CD4-positive, alpha-beta memory T cell (primary cell): ENCODE data around the gene CCDC181. TPM values are rescaled to one million over a fixed set of nuclear protein-coding genes. Genes with fewer than 3 reads are reported as not detected.
A peak's percentile ranks its signal among the peaks of the same experiment; 100 is the strongest.

Experiments
- CTCF ChIA-PET: fragments of 350-600 bp; sonication (Branson Sonifier 250); formaldehyde crosslinking; loops from one replicate; lab custom pipeline; 2021; ENCODE audit warnings: inconsistent platforms; ENCODE audit not compliant: partially characterized antibody; lab: Charles Lee
- POLR2A ChIA-PET: fragments of 350-600 bp; sonication (Branson Sonifier 250); formaldehyde crosslinking; loops from one replicate; lab custom pipeline; 2021; ENCODE audit not compliant: partially characterized antibody; lab: Charles Lee
- DNase-seq, 5 donors: peaks; one replicate each; pipeline versions ENCODE4 v3.0.0 to v3.0.0-alpha.2; 2020 to 2022; ENCODE audit warnings: mixed read lengths in 1 of 5
- H3K27ac ChIP-seq: one replicate; pipeline ENCODE4 v1.7.0; 2013; ENCODE audit warnings: low read depth, low read length
- H3K27me3 ChIP-seq: 2 replicates; pipeline ENCODE4 v1.7.0; 2013; ENCODE audit warnings: mild to moderate bottlenecking, low read length, moderate library complexity; ENCODE audit not compliant: insufficient read depth
- H3K36me3 ChIP-seq: 2 replicates; pipeline ENCODE4 v1.7.0; 2013; ENCODE audit warnings: mild to moderate bottlenecking, low read length, moderate library complexity; ENCODE audit not compliant: insufficient read depth
- H3K4me1 ChIP-seq: 2 replicates; pipeline ENCODE4 v1.7.0; 2013; ENCODE audit warnings: mild to moderate bottlenecking, low read length, moderate library complexity; ENCODE audit not compliant: insufficient read depth
- H3K4me3 ChIP-seq, 2 donors: one replicate each; pipeline ENCODE4 v1.7.0; 2013; ENCODE audit warnings: low read length in 2 of 2, mild to moderate bottlenecking in 1 of 2
- H3K9me3 ChIP-seq, 2 donors: one replicate each; pipeline ENCODE4 v1.7.0; 2013; ENCODE audit warnings: low read length in 2 of 2, control low read depth in 1 of 2; ENCODE audit not compliant: control insufficient read depth in 1 of 2
- H3K27ac Mint-ChIP-seq, 7 donors: one replicate each; pipeline ENCODE4 v1.8.0; 2020 to 2021; ENCODE audit warnings: mixed read lengths in 7 of 7, mild to moderate bottlenecking in 6 of 7, inconsistent platforms in 3 of 7, moderate library complexity in 3 of 7
- H3K27me3 Mint-ChIP-seq, 2 donors: one replicate each; pipeline ENCODE4 v1.8.0; 2020 to 2021; ENCODE audit warnings: mixed read lengths in 2 of 2
- H3K36me3 Mint-ChIP-seq, 2 donors: one replicate each; pipeline ENCODE4 v1.8.0; 2020 to 2021; ENCODE audit warnings: mixed read lengths in 2 of 2, inconsistent platforms in 1 of 2, mild to moderate bottlenecking in 1 of 2
- H3K4me1 Mint-ChIP-seq, 4 donors: one replicate each; pipeline ENCODE4 v1.8.0; 2020 to 2021; ENCODE audit warnings: mixed read lengths in 4 of 4, mild to moderate bottlenecking in 1 of 4
- H3K4me3 Mint-ChIP-seq, 8 donors: one replicate each; pipeline ENCODE4 v1.8.0; 2020 to 2021; ENCODE audit warnings: mixed read lengths in 8 of 8, mild to moderate bottlenecking in 7 of 8, moderate library complexity in 6 of 8, inconsistent platforms in 3 of 8
- H3K9me3 Mint-ChIP-seq, 8 donors: one replicate each; pipeline ENCODE4 v1.8.0; 2020 to 2021; ENCODE audit warnings: mixed read lengths in 8 of 8, mild to moderate bottlenecking in 5 of 8, inconsistent platforms in 3 of 8, moderate library complexity in 1 of 8
- intact Hi-C: fragments of 100-400 bp; cut with micrococcal nuclease; formaldehyde crosslinking; loops from one replicate; pipeline ENCODE4 v1.15.1; 2023
- polyA plus RNA-seq, 2 donors: library from polyadenylated mRNA; unstranded; fragments of 300-500 nt; fragmentation: Illumina TruSeq; gene quantifications; one replicate each; pipeline ENCODE4 v1.2.3, GENCODE V29; 2021
- total RNA-seq, 2 experiments: library from RNA; stranded (reverse); gene quantifications; one replicate each; pipeline ENCODE4 v1.2.3, GENCODE V29; 2021

Gene CCDC181
- total and polyA plus RNA-seq, 4 experiments from 2014 or later = 0.17 TPM; not detected in 3

- no peaks in the 10 kb centered on the region for H3K9me3 Mint-ChIP-seq
- Histone ChIP-seq H3K9me3 (no peaks in the 10 kb centered on the region), H3K4me1 (peaks cover 38% of the 10 kb centered on the region), H3K36me3 (peaks cover 7% of the 10 kb centered on the region), H3K27ac (no peak overlapping the region), H3K4me3 (no peak overlapping the region), H3K27me3 (no peaks in the 10 kb centered on the region)
- H3K4me1 Mint-ChIP-seq = peaks cover 13 to 19% (median 14%) of the 10 kb centered on the region in 4 donors
- DNase-seq = peak in 2 of 5 donors; percentile 14 to 21
- peak overlapping the region in 1 of 7 donors; percentile 30 for H3K27ac Mint-ChIP-seq
- H3K4me3 Mint-ChIP-seq = peak overlapping the region in 1 of 8 donors; percentile 68
- peaks cover 28% of the 10 kb centered on the region in 2 donors for H3K36me3 Mint-ChIP-seq
- POLR2A ChIA-PET = no interaction called here
- CTCF ChIA-PET = interaction anchor here (1.0 to 1.3 kb wide), 3 partner anchors 14 to 1028 kb away, joined by 3 read pairs; no protein-coding TSS in a partner anchor
- intact Hi-C loops = no loop called here
- H3K27me3 Mint-ChIP-seq = no peaks in the 10 kb centered on the region
Observed at GRCh38 chr1:169371404-169371803, 55.9 kb downstream of the CCDC181 start.

GRCh38 chr1:169368406-169368769 lies 58.9 kb downstream of the CCDC181 start:
- peak overlapping the region; percentile 96 for H3K4me3 ChIP-seq
- H3K36me3 ChIP-seq = peaks cover 6% of the 10 kb centered on the region
- DNase-seq = peak in 1 of 5 donors; percentile 26
- intact Hi-C loops = loop anchor here (1.0 to 10.0 kb wide), 8 partner anchors 261 to 1654 kb away; partner anchors contain the start of genes ATP1B1, SCYL3, SELL and SFT2D2
- no peak overlapping the region for H3K4me3 Mint-ChIP-seq
- H3K27ac ChIP-seq = peak overlapping the region; percentile 71
- POLR2A ChIA-PET = interaction anchor here (0.8 to 2.0 kb wide), 14 partner anchors 8 to 1433 kb away, joined by 3 to 12 read pairs (median 4); partner anchors contain the start of genes METTL18, SFT2D2 and SLC19A2
- H3K4me1 Mint-ChIP-seq = peaks cover 21 to 25% (median 23%) of the 10 kb centered on the region in 4 donors
- no peak overlapping the region for H3K27ac Mint-ChIP-seq
- peaks cover 0 to 5% (median 0%) of the 10 kb centered on the region in 8 donors for H3K9me3 Mint-ChIP-seq
- peaks cover 41% of the 10 kb centered on the region for H3K4me1 ChIP-seq
- no peaks in the 10 kb centered on the region for H3K9me3 ChIP-seq
- CTCF ChIA-PET = interaction anchor here (0.8 to 2.0 kb wide), 6 partner anchors 20 to 1432 kb away, joined by 3 to 10 read pairs (median 5); partner anchors contain the start of gene DCAF6
- peaks cover 26 to 28% of the 10 kb centered on the region in 2 donors for H3K36me3 Mint-ChIP-seq
- H3K27me3 ChIP-seq = no peaks in the 10 kb centered on the region
- no peaks in the 10 kb centered on the region for H3K27me3 Mint-ChIP-seq

GRCh38 chr1:169367686-169368405 lies 59.4 kb downstream of the CCDC181 start, which contains the start of the genes BLZF1 and NME7:
Gene BLZF1 (plus strand): TSS chr1:169368195. CDS start chr1:169369523, 1,328 bp downstream.
Gene NME7 (minus strand): TSS chr1:169367797. CDS start chr1:169367710, 87 bp downstream.
- DNase-seq = peak; percentile 95 to 99 (median 98)
- H3K9me3 ChIP-seq = no peaks in the 10 kb centered on the region
- H3K27ac Mint-ChIP-seq = peak within 1 kb of the TSS in 3 of 7 donors; percentile 25 to 54 (median 33)
- H3K27ac ChIP-seq = peak within 1 kb of the TSS; percentile 71
- no peaks in the 10 kb centered on the region for H3K27me3 Mint-ChIP-seq
- peaks cover 21 to 23% of the 10 kb centered on the region in 2 donors for H3K36me3 Mint-ChIP-seq
- H3K27me3 ChIP-seq = no peaks in the 10 kb centered on the region
- ChIA-PET CTCF (interaction anchor here (0.8 to 2.0 kb wide), 6 partner anchors 19 to 1432 kb away, joined by 3 to 10 read pairs (median 5); partner anchors contain the start of gene DCAF6), POLR2A (interaction anchor here (0.8 to 2.0 kb wide), 18 partner anchors 8 to 1432 kb away, joined by 3 to 12 read pairs (median 4); partner anchors contain the start of genes KIFAP3, METTL18, SFT2D2 and SLC19A2)
- peaks cover 6% of the 10 kb centered on the region for H3K36me3 ChIP-seq
- H3K4me1 ChIP-seq = peaks cover 44% of the 10 kb centered on the region
- H3K4me3 ChIP-seq = peak within 1 kb of the TSS; percentile 96
- peaks cover 22 to 30% (median 23%) of the 10 kb centered on the region in 4 donors for H3K4me1 Mint-ChIP-seq
- intact Hi-C loops = loop anchor here (1.0 to 10.0 kb wide), 12 partner anchors 118 to 1653 kb away; partner anchors contain the start of genes ATP1B1, DCAF6, KIFAP3 and SCYL3
- H3K4me3 Mint-ChIP-seq = peak within 1 kb of the TSS in 3 of 8 donors; percentile 16 to 51 (median 24)
- peaks cover 0 to 5% (median 0%) of the 10 kb centered on the region in 8 donors for H3K9me3 Mint-ChIP-seq

GRCh38 chr1:169367096-169367685 lies 60.1 kb downstream of the CCDC181 start:
- Histone ChIP-seq H3K4me1 (peaks cover 44% of the 10 kb centered on the region), H3K36me3 (peaks cover 6% of the 10 kb centered on the region), H3K9me3 (no peaks in the 10 kb centered on the region), H3K27ac (peak overlapping the region; percentile 71), H3K4me3 (peak overlapping the region; percentile 68 to 96), H3K27me3 (no peaks in the 10 kb centered on the region)
- no peak for DNase-seq
- Mint-ChIP-seq H3K27ac (no peak overlapping the region), H3K4me3 (no peak overlapping the region), H3K9me3 (peaks cover 0 to 5% (median 0%) of the 10 kb centered on the region in 8 donors), H3K4me1 (peaks cover 23 to 36% (median 25%) of the 10 kb centered on the region in 4 donors), H3K27me3 (no peaks in the 10 kb centered on the region), H3K36me3 (peaks cover 20 to 22% of the 10 kb centered on the region in 2 donors)
- ChIA-PET CTCF (interaction anchor here (1.4 to 2.0 kb wide), 3 partner anchors 19 to 1025 kb away, joined by 6 to 10 read pairs (median 8); no protein-coding TSS in a partner anchor), POLR2A (interaction anchor here (0.9 to 2.0 kb wide), 14 partner anchors 10 to 1431 kb away, joined by 3 to 12 read pairs (median 4); partner anchors contain the start of genes KIFAP3, METTL18, SFT2D2 and SLC19A2)
- intact Hi-C loops = loop anchor here (1.0 to 10.0 kb wide), 9 partner anchors 119 to 1652 kb away; partner anchors contain the start of genes ATP1B1, DCAF6, KIFAP3 and SELL

- peaks cover 0 to 5% (median 0%) of the 10 kb centered on the region in 8 donors for H3K9me3 Mint-ChIP-seq
- Histone ChIP-seq H3K27me3 (no peaks in the 10 kb centered on the region), H3K4me1 (peaks cover 30% of the 10 kb centered on the region), H3K36me3 (peaks cover 3% of the 10 kb centered on the region), H3K4me3 (no peak overlapping the region), H3K27ac (no peak overlapping the region), H3K9me3 (no peaks in the 10 kb centered on the region)
- intact Hi-C loops = loop anchor here (5.0 to 10.0 kb wide), 5 partner anchors 258 to 1650 kb away; partner anchors contain the start of genes ATP1B1, SELL and SFT2D2
- H3K36me3 Mint-ChIP-seq = peaks cover 8 to 9% of the 10 kb centered on the region in 2 donors
- peak overlapping the region in 5 of 7 donors; percentile 0 to 88 (median 21) for H3K27ac Mint-ChIP-seq
- H3K4me1 Mint-ChIP-seq = peaks cover 16 to 21% (median 18%) of the 10 kb centered on the region in 4 donors
- DNase-seq = no peak
- no peaks in the 10 kb centered on the region for H3K27me3 Mint-ChIP-seq
- ChIA-PET POLR2A (no interaction called here), CTCF (interaction anchor here (1.4 kb wide), 1 partner anchor 181 kb away, joined by 3 read pairs; no protein-coding TSS in a partner anchor)
- H3K4me3 Mint-ChIP-seq = peak overlapping the region in 1 of 8 donors; percentile 17
Observed at GRCh38 chr1:169364948-169365347, 62.3 kb downstream of the CCDC181 start.

- Mint-ChIP-seq H3K4me3 (peak overlapping the region in 3 of 8 donors; percentile 20 to 60 (median 48)), H3K27me3 (no peaks in the 10 kb centered on the region), H3K4me1 (peaks cover 9 to 17% (median 14%) of the 10 kb centered on the region in 4 donors), H3K36me3 (peaks cover 6% of the 10 kb centered on the region in 2 donors), H3K9me3 (peaks cover 0 to 5% (median 0%) of the 10 kb centered on the region in 8 donors), H3K27ac (peak overlapping the region in 5 of 7 donors; percentile 11 to 76 (median 61))
- H3K27me3 ChIP-seq = no peaks in the 10 kb centered on the region
- no peaks in the 10 kb centered on the region for H3K9me3 ChIP-seq
- H3K27ac ChIP-seq = no peak overlapping the region
- no peak overlapping the region for H3K4me3 ChIP-seq
- ChIA-PET CTCF (interaction anchor here (1.0 kb wide), 1 partner anchor 16 kb away, joined by 3 read pairs; no protein-coding TSS in a partner anchor), POLR2A (no interaction called here)
- H3K36me3 ChIP-seq = no peaks in the 10 kb centered on the region
- intact Hi-C loops = loop anchor here (10.0 kb wide), 2 partner anchors 332 to 1648 kb away; no protein-coding TSS in a partner anchor
- peaks cover 19% of the 10 kb centered on the region for H3K4me1 ChIP-seq
- peak in 2 of 5 donors; percentile 16 to 45 for DNase-seq
Observed at GRCh38 chr1:169363046-169363730, 64.1 kb downstream of the CCDC181 start.
